CD14-positive monocyte (primary cell): ENCODE measurements around the gene APOL5. TPM values are rescaled to one million over a fixed set of nuclear protein-coding genes. Genes with fewer than 3 reads are reported as not detected.
A peak's percentile ranks its signal among the peaks of the same experiment; 100 is the strongest.
"Not testable (repeated sequence)": the region's sequence is repeated elsewhere in the genome, so short reads cannot be mapped to it uniquely, and the experiment has no call there.

Experiments used
- DNase-seq, 3 donors: peaks; one replicate each; pipeline ENCODE4 v3.0.0-alpha.2; 2011 to 2022
- H2AFZ ChIP-seq: 2 replicates; pipeline ENCODE4 v1.6.0; 2012; ENCODE audit warnings: mild to moderate bottlenecking, low read depth, low read length, inconsistent platforms; ENCODE audit not compliant: insufficient read depth, poor library complexity, severe bottlenecking
- H3K27ac ChIP-seq, 2 donors: 1 replicate in 1 of 2; 2 replicates in 1 of 2; pipeline ENCODE4 v1.5.1; 2012 to 2013; ENCODE audit warnings: low read length in 2 of 2, control low read depth in 1 of 2, inconsistent platforms in 1 of 2, low read depth in 1 of 2, mild to moderate bottlenecking in 1 of 2
- H3K27me3 ChIP-seq, 2 donors: one replicate each; pipeline versions ENCODE4 v1.6.0 to v1.6.1; 2011 to 2013; ENCODE audit warnings: low read length in 2 of 2; ENCODE audit not compliant: control insufficient read depth in 2 of 2, insufficient read depth in 2 of 2
- H3K36me3 ChIP-seq, 2 donors: replicated peaks in 1 of 2; 1 replicate in 1 of 2; 2 replicates in 1 of 2; pipeline versions ENCODE4 v1.5.1 to v1.6.1; 2012 to 2013; ENCODE audit warnings: low read length in 2 of 2, control low read depth in 1 of 2, inconsistent platforms in 1 of 2, mild to moderate bottlenecking in 1 of 2; ENCODE audit not compliant: insufficient read depth in 2 of 2, control insufficient read depth in 1 of 2
- H3K4me1 ChIP-seq, 2 donors: 1 replicate in 1 of 2; 2 replicates in 1 of 2; pipeline versions ENCODE4 v1.5.1 to v1.6.1; 2012 to 2013; ENCODE audit warnings: low read length in 2 of 2, control low read depth in 1 of 2, inconsistent platforms in 1 of 2, mild to moderate bottlenecking in 1 of 2, moderate library complexity in 1 of 2; ENCODE audit not compliant: insufficient read depth in 2 of 2, control insufficient read depth in 1 of 2
- H3K4me2 ChIP-seq: replicated peaks from 2 replicates; pipeline ENCODE3; 2012; ENCODE audit warnings: low read length, moderate library complexity, mild to moderate bottlenecking; ENCODE audit not compliant: poor library complexity, severe bottlenecking; ENCODE audit errors: extremely low read depth
- H3K4me3 ChIP-seq, 3 experiments: fragments of 200-600 bp in 1 of 3; sonication (generic) in 1 of 3; replicated peaks in 1 of 3; 1 replicate in 2 of 3; 2 replicates in 1 of 3; pipeline ENCODE4 v1.5.1; 2011 to 2013; ENCODE audit warnings: low read length in 3 of 3, mild to moderate bottlenecking in 3 of 3, control low read depth in 2 of 3, low read depth in 2 of 3, inconsistent platforms in 1 of 3, moderate library complexity in 1 of 3
- H3K79me2 ChIP-seq: 2 replicates; pipeline ENCODE4 v1.6.0; 2012; ENCODE audit warnings: mild to moderate bottlenecking, control low read depth, inconsistent platforms, low read length, moderate library complexity; ENCODE audit not compliant: insufficient read depth
- H3K9ac ChIP-seq: 2 replicates; pipeline ENCODE4 v1.6.0; 2017; ENCODE audit warnings: low read length, mild to moderate bottlenecking; ENCODE audit not compliant: insufficient read depth, poor library complexity, severe bottlenecking
- H3K9me3 ChIP-seq, 2 donors: replicated peaks in 1 of 2; 1 replicate in 1 of 2; 2 replicates in 1 of 2; pipeline versions ENCODE4 v1.5.1 to v1.6.1; 2012 to 2013; ENCODE audit warnings: low read length in 2 of 2, control low read depth in 1 of 2; ENCODE audit not compliant: control insufficient read depth in 1 of 2, insufficient read depth in 1 of 2
- H4K20me1 ChIP-seq: 2 replicates; pipeline ENCODE4 v1.6.0; 2012; ENCODE audit warnings: mild to moderate bottlenecking, low read length, control low read depth, moderate library complexity; ENCODE audit not compliant: insufficient read depth
- H3K27ac Mint-ChIP-seq, 7 donors: one replicate each; pipeline ENCODE4 v1.8.0; 2020; ENCODE audit warnings: mild to moderate bottlenecking in 7 of 7, mixed read lengths in 7 of 7, moderate library complexity in 6 of 7, inconsistent platforms in 2 of 7
- H3K27me3 Mint-ChIP-seq, 3 donors: one replicate each; pipeline ENCODE4 v1.8.0; 2021 to 2022; ENCODE audit warnings: low read depth in 3 of 3, mild to moderate bottlenecking in 3 of 3, mixed read lengths in 3 of 3, moderate library complexity in 3 of 3, inconsistent platforms in 1 of 3
- H3K36me3 Mint-ChIP-seq, 2 donors: one replicate each; pipeline ENCODE4 v1.8.0; 2020; ENCODE audit warnings: mixed read lengths in 2 of 2, inconsistent platforms in 1 of 2, mild to moderate bottlenecking in 1 of 2
- H3K4me1 Mint-ChIP-seq: one replicate; pipeline ENCODE4 v1.8.0; 2020; ENCODE audit warnings: mild to moderate bottlenecking, mixed read lengths
- H3K4me3 Mint-ChIP-seq, 2 donors: one replicate each; pipeline ENCODE4 v1.8.0; 2020; ENCODE audit warnings: mild to moderate bottlenecking in 2 of 2, mixed read lengths in 2 of 2, moderate library complexity in 1 of 2
- H3K9me3 Mint-ChIP-seq, 7 donors: one replicate each; pipeline ENCODE4 v1.8.0; 2020 to 2022; ENCODE audit warnings: mixed read lengths in 7 of 7, mild to moderate bottlenecking in 6 of 7, moderate library complexity in 6 of 7, inconsistent platforms in 2 of 7
- WGBS: methylation state at CpG from one replicate; pipeline ENCODE4 v1.1.5; 2013; ENCODE audit warnings: missing lambda C conversion rate; ENCODE audit not compliant: insufficient coverage; 5-methylcytosine and 5-hydroxymethylcytosine counted together
- intact Hi-C, 2 donors: fragments of 100-400 bp; cut with micrococcal nuclease; formaldehyde crosslinking; loops; one replicate each; pipeline versions ENCODE4 v1.15.0 to v1.15.1; 2023
- polyA plus RNA-seq, 3 donors: library from polyadenylated mRNA; depleted of rRNA in 1 of 3; unstranded in 2 of 3; stranded (reverse) in 1 of 3; fragments of 300-500 nt in 2 of 3; fragments of >200 nt in 1 of 3; fragmentation: Illumina TruSeq in 2 of 3; gene quantifications; 1 replicate in 2 of 3; 2 replicates in 1 of 3; pipeline ENCODE4 v1.2.3, GENCODE V29; 2012 to 2021
- TF ChIP-seq, protein P1 (sequence below): fragments of 200-600 bp; IDR thresholded peaks from one replicate; pipeline ENCODE4 v1.8.0; 2022; ENCODE audit warnings: antibody characterized with exemption, mild to moderate bottlenecking

The APOL5 gene
- polyA plus RNA-seq, 3 donors: not detected

DNA sequence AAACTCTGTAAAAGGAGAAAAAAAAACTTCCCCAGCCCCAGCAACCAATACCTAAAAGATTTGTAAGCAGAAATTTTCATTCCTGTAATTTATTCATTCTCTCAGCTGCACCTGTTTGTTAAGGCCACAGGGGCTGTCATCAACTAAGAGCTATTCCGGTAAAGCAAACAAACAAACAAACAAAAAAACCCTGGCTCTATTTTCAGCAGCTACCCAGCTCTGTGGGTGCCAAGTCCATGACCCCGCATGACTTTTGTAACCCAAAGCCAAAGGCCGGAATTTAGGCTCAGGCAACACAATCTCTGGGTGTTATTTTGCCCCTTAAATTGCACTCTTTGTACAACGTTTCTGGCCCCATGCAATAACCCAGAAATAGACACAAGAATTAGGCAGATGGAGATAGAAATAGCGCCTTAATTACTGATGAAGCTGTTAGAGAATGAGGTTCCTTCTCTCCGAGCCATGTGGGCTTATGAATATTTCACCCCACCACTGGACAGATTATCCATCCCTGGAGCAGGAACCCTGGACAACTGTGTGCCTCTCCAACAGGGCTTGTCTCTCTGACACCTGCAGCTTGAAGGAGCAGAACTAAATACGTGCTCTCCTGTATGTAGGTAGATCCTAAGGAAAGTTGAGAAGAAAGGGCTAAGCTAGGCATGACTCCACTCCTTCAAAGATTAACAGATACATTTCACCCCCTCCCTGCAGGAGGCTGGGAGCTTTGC, 40.0 kb upstream of the APOL5 start:
- WGBS: 90% methylated on average over 3 of the region's 7 CpGs
- no peak overlapping the region for H3K4me3 Mint-ChIP-seq
- H3K9me3 ChIP-seq: peaks cover 13 to 17% of the 10 kb centered on the region in 2 donors
- intact Hi-C loops: no loop called here
- DNase-seq: no peak
- H4K20me1 ChIP-seq: no peaks in the 10 kb centered on the region
- no peaks in the 10 kb centered on the region for H3K4me1 ChIP-seq
- H3K4me1 Mint-ChIP-seq: peaks cover 7% of the 10 kb centered on the region
- H3K4me2 ChIP-seq: no peak overlapping the region
- no peak overlapping the region for H3K4me3 ChIP-seq
- no peaks in the 10 kb centered on the region for H3K36me3 ChIP-seq
- TF ChIP-seq, protein P1, sequence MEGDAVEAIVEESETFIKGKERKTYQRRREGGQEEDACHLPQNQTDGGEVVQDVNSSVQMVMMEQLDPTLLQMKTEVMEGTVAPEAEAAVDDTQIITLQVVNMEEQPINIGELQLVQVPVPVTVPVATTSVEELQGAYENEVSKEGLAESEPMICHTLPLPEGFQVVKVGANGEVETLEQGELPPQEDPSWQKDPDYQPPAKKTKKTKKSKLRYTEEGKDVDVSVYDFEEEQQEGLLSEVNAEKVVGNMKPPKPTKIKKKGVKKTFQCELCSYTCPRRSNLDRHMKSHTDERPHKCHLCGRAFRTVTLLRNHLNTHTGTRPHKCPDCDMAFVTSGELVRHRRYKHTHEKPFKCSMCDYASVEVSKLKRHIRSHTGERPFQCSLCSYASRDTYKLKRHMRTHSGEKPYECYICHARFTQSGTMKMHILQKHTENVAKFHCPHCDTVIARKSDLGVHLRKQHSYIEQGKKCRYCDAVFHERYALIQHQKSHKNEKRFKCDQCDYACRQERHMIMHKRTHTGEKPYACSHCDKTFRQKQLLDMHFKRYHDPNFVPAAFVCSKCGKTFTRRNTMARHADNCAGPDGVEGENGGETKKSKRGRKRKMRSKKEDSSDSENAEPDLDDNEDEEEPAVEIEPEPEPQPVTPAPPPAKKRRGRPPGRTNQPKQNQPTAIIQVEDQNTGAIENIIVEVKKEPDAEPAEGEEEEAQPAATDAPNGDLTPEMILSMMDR: no peak
- H3K79me2 ChIP-seq: no peaks in the 10 kb centered on the region
- no peak overlapping the region for H3K9ac ChIP-seq
- peaks cover 11 to 26% (median 20%) of the 10 kb centered on the region in 7 donors for H3K9me3 Mint-ChIP-seq
- no peaks in the 10 kb centered on the region for H3K36me3 Mint-ChIP-seq
- no peak overlapping the region for H3K27ac Mint-ChIP-seq
- no peak overlapping the region for H2AFZ ChIP-seq
- no peaks in the 10 kb centered on the region for H3K27me3 ChIP-seq
- peaks cover 0 to 4% (median 2%) of the 10 kb centered on the region in 3 donors for H3K27me3 Mint-ChIP-seq
- H3K27ac ChIP-seq: no peak overlapping the region

- Histone ChIP-seq H3K27ac (no peak overlapping the region), H3K36me3 (no peaks in the 10 kb centered on the region), H2AFZ (no peak overlapping the region), H3K79me2 (no peaks in the 10 kb centered on the region), H4K20me1 (no peaks in the 10 kb centered on the region), H3K9me3 (peaks cover 13 to 17% of the 10 kb centered on the region in 2 donors), H3K4me3 (no peak overlapping the region), H3K27me3 (no peaks in the 10 kb centered on the region), H3K4me1 (no peaks in the 10 kb centered on the region), H3K4me2 (no peak overlapping the region), H3K9ac (no peak overlapping the region)
- WGBS: 100% methylated on average over 1 of the region's 2 CpGs
- TF ChIP-seq, protein P1: no peak
- no peak overlapping the region for H3K4me3 Mint-ChIP-seq
- DNase-seq: peak; percentile 9 to 70 (median 25)
- peak overlapping the region in 1 of 7 donors; percentile 28 for H3K27ac Mint-ChIP-seq
- H3K27me3 Mint-ChIP-seq: peaks cover 1 to 4% (median 3%) of the 10 kb centered on the region in 3 donors
- intact Hi-C loops: no loop called here
- peaks cover 7% of the 10 kb centered on the region for H3K4me1 Mint-ChIP-seq
- peaks cover 11 to 26% (median 20%) of the 10 kb centered on the region in 7 donors for H3K9me3 Mint-ChIP-seq
- no peaks in the 10 kb centered on the region for H3K36me3 Mint-ChIP-seq
Observed at GRCh38 chr22:35678836-35679235, 38.8 kb upstream of the APOL5 start.

- H3K4me3 Mint-ChIP-seq, H3K79me2 ChIP-seq, H2AFZ ChIP-seq, H3K27ac Mint-ChIP-seq, H3K4me1 ChIP-seq, intact Hi-C loops, H3K4me3 ChIP-seq, H3K27me3 ChIP-seq, H3K9ac ChIP-seq, H3K36me3 ChIP-seq, H3K27me3 Mint-ChIP-seq, H3K27ac ChIP-seq, H3K4me1 Mint-ChIP-seq, H4K20me1 ChIP-seq, H3K4me2 ChIP-seq, H3K36me3 Mint-ChIP-seq: not testable (repeated sequence)
- H3K9me3 Mint-ChIP-seq: peaks cover 11 to 24% (median 20%) of the 10 kb centered on the region in 7 donors
- peaks cover 13 to 17% of the 10 kb centered on the region in 2 donors for H3K9me3 ChIP-seq
- peak in 2 of 3 donors; percentile 7 to 72 for DNase-seq
- no CpG with 5 or more reads among the region's 4 CpGs for WGBS
Observed at GRCh38 chr22:35679492-35679891, 38.2 kb upstream of the APOL5 start.
